Measurements from ENCODE around the gene TMEM33. TPM values are rescaled to one million over a fixed set of nuclear protein-coding genes. Genes with fewer than 3 reads are reported as not detected.
A peak's percentile ranks its signal among the peaks of the same experiment; 100 is the strongest.
"Not testable (repeated sequence)": the region's sequence is repeated elsewhere in the genome, so short reads cannot be mapped to it uniquely, and the experiment has no call there.

TMEM33 gene
- polyA plus RNA-seq, 3 donors: 21.7 to 61.6 (median 60.7) TPM

DNA sequence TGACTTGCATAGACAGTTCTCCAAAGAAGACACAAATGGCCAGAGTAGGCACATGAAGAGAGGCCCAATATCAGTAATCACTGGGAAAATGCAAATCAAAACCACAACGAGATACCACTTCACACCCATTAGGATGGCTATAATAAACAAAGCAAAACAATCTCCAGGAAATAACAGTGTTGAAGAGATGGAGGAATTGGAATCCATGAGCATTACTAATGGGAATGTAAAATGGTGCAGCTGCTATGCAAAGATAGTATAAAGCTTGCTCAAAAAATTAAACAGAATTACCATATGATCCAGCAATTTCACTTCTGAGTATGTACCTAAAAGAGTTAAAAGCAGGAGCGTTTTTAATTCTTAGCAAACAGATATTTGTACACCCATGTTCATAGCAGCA, 17.0 kb upstream of the TMEM33 start:
- peaks cover 3 to 41% of the 10 kb centered on the region in 2 donors for H3K36me3 ChIP-seq (replicated peaks in 1 of 2; ENCODE audit: control insufficient read depth in 1 of 2, insufficient read depth in 2 of 2, low read length in 2 of 2)
- no peak overlapping the region for H3K4me3 ChIP-seq (replicated peaks in 1 of 3; ENCODE audit: low read depth in 2 of 3, low read length in 3 of 3)
- no peak overlapping the region for H3K27ac ChIP-seq (ENCODE audit: low read depth in 1 of 2, low read length in 2 of 2)
- H3K9ac ChIP-seq (ENCODE audit: insufficient read depth, low read length, poor library complexity, severe bottlenecking): no peak overlapping the region
- Mint-ChIP-seq H3K36me3 (peaks cover 55 to 57% of the 10 kb centered on the region in 2 donors), H3K27ac (no peak overlapping the region), H3K27me3 (ENCODE audit: low read depth in 3 of 3) (peaks cover 0 to 3% (median 0%) of the 10 kb centered on the region in 3 donors), H3K9me3 (peaks cover 20 to 31% (median 23%) of the 10 kb centered on the region in 7 donors), H3K4me3 (no peak overlapping the region), H3K4me1 (peaks cover 24% of the 10 kb centered on the region)
- intact Hi-C loops (cut with micrococcal nuclease): no loop called here
- no peaks in the 10 kb centered on the region for H4K20me1 ChIP-seq (ENCODE audit: insufficient read depth, low read length)
- no peaks in the 10 kb centered on the region for H3K27me3 ChIP-seq (ENCODE audit: control insufficient read depth in 2 of 2, insufficient read depth in 2 of 2, low read length in 2 of 2)
- peaks cover 20% of the 10 kb centered on the region in 2 donors for H3K9me3 ChIP-seq (replicated peaks in 1 of 2; ENCODE audit: control insufficient read depth in 1 of 2, insufficient read depth in 1 of 2, low read length in 2 of 2)
- no peak overlapping the region for H3K4me2 ChIP-seq (replicated peaks; ENCODE audit: extremely low read depth, low read length, poor library complexity, severe bottlenecking)
- WGBS (ENCODE audit: insufficient coverage): no CpG with 5 or more reads among the region's 2 CpGs
- peaks cover 2 to 4% of the 10 kb centered on the region in 2 donors for H3K4me1 ChIP-seq (ENCODE audit: control insufficient read depth in 1 of 2, insufficient read depth in 2 of 2, low read length in 2 of 2)
- no peaks in the 10 kb centered on the region for H3K79me2 ChIP-seq (ENCODE audit: insufficient read depth, low read length)
- DNase-seq: no peak
- TF ChIP-seq, protein P1, sequence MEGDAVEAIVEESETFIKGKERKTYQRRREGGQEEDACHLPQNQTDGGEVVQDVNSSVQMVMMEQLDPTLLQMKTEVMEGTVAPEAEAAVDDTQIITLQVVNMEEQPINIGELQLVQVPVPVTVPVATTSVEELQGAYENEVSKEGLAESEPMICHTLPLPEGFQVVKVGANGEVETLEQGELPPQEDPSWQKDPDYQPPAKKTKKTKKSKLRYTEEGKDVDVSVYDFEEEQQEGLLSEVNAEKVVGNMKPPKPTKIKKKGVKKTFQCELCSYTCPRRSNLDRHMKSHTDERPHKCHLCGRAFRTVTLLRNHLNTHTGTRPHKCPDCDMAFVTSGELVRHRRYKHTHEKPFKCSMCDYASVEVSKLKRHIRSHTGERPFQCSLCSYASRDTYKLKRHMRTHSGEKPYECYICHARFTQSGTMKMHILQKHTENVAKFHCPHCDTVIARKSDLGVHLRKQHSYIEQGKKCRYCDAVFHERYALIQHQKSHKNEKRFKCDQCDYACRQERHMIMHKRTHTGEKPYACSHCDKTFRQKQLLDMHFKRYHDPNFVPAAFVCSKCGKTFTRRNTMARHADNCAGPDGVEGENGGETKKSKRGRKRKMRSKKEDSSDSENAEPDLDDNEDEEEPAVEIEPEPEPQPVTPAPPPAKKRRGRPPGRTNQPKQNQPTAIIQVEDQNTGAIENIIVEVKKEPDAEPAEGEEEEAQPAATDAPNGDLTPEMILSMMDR (IDR thresholded peaks at IDR 0.05): no peak
- H2AFZ ChIP-seq (ENCODE audit: insufficient read depth, low read depth, low read length, poor library complexity, severe bottlenecking): no peak overlapping the region

DNA sequence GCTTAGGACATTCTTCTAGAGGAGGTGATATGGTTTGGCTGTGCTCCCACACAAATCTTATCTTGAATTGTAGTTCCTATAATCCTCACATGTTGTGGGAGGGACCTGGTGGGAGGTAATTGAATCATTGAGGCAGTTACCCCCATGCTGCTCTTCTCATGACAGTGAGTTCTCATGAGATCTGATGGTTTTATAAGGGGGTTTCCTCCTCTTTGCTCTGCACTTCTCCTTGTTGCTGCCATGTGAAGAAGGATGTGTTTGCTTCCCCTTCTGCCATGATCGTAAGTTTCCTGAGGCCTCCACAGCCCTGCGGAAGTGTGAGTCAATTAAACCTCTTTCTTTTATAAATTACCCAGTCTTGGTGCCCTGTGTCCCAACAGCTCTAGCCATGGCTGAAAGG, 14.8 kb upstream of the TMEM33 start:
- no CpG with 5 or more reads among the region's 2 CpGs for WGBS (ENCODE audit: insufficient coverage)
- H3K27ac Mint-ChIP-seq: peak overlapping the region in 3 of 7 donors; percentile 43 to 58 (median 45)
- H3K79me2 ChIP-seq (ENCODE audit: insufficient read depth, low read length); H3K9ac ChIP-seq (ENCODE audit: insufficient read depth, low read length, poor library complexity, severe bottlenecking); H3K4me2 ChIP-seq (replicated peaks; ENCODE audit: extremely low read depth, low read length, poor library complexity, severe bottlenecking); H4K20me1 ChIP-seq (ENCODE audit: insufficient read depth, low read length); H3K27me3 Mint-ChIP-seq (ENCODE audit: low read depth in 3 of 3); intact Hi-C loops (cut with micrococcal nuclease); H3K27me3 ChIP-seq (ENCODE audit: control insufficient read depth in 2 of 2, insufficient read depth in 2 of 2, low read length in 2 of 2); H3K27ac ChIP-seq (ENCODE audit: low read depth in 1 of 2, low read length in 2 of 2); H3K4me1 ChIP-seq (ENCODE audit: control insufficient read depth in 1 of 2, insufficient read depth in 2 of 2, low read length in 2 of 2); H3K4me3 Mint-ChIP-seq; H2AFZ ChIP-seq (ENCODE audit: insufficient read depth, low read depth, low read length, poor library complexity, severe bottlenecking); H3K4me3 ChIP-seq (replicated peaks in 1 of 3; ENCODE audit: low read depth in 2 of 3, low read length in 3 of 3): not testable (repeated sequence)
- DNase-seq: peak in 2 of 3 donors; percentile 22 to 54
- Histone ChIP-seq H3K9me3 (replicated peaks in 1 of 2; ENCODE audit: control insufficient read depth in 1 of 2, insufficient read depth in 1 of 2, low read length in 2 of 2) (peaks cover 18 to 20% of the 10 kb centered on the region in 2 donors), H3K36me3 (replicated peaks in 1 of 2; ENCODE audit: control insufficient read depth in 1 of 2, insufficient read depth in 2 of 2, low read length in 2 of 2) (peaks cover 4 to 40% of the 10 kb centered on the region in 2 donors)
- peaks cover 58 to 61% of the 10 kb centered on the region in 2 donors for H3K36me3 Mint-ChIP-seq
- peaks cover 27% of the 10 kb centered on the region for H3K4me1 Mint-ChIP-seq
- peaks cover 19 to 27% (median 20%) of the 10 kb centered on the region in 7 donors for H3K9me3 Mint-ChIP-seq
